A549 treated with Hydrocortisone at 1 μM for 4 hours (cell line): ENCODE results near the gene UAP1L1. TPM values are rescaled to one million over a fixed set of nuclear protein-coding genes. Genes with fewer than 3 reads are reported as not detected.

Experiments
- total RNA-seq: library from RNA; stranded (reverse); fragments of 200-300 nt; extraction: Qiagen RNA extraction; gene quantifications from 5 replicates; pipeline ENCODE4 v1.2.3, GENCODE V29; 2022

Gene UAP1L1
- 10.8 to 13.9 TPM (median 11.0 TPM) in 5 replicates for total RNA-seq

GRCh38 chr9:137077010-137077747 is at the start of gene UAP1L1:
TSS of gene UAP1L1 (plus strand) at chr9:137077517. CDS start at chr9:137077533, 16 bp downstream.

GRCh38 chr9:137031904-137032640 is 45.2 kb upstream of the UAP1L1 start, which contains the start of gene FUT7:
TSS of gene FUT7 (minus strand) at chr9:137032088. CDS start at chr9:137031991, 97 bp downstream.

GRCh38 chr9:137046088-137046787 is 31.1 kb upstream of the UAP1L1 start, which contains the start of gene NPDC1:
TSS of gene NPDC1 (minus strand) at chr9:137046177. CDS start at chr9:137045989, 188 bp downstream.

GRCh38 chr9:137053944-137054931 is 23.1 kb upstream of the UAP1L1 start, which contains the start of gene ENTPD2:
TSS of gene ENTPD2 (minus strand) at chr9:137054061. CDS start at chr9:137053997, 64 bp downstream.

GRCh38 chr9:137070201-137070905 is 7.0 kb upstream of the UAP1L1 start, which contains the start of gene SAPCD2:
TSS of gene SAPCD2 (minus strand) at chr9:137070557. CDS start at chr9:137070460, 97 bp downstream.

GRCh38 chr9:137086531-137087408 is 9.5 kb downstream of the UAP1L1 start, which contains the start of gene MAN1B1:
TSS of gene MAN1B1 (plus strand) at chr9:137086985. CDS start at chr9:137087000, 15 bp downstream.

GRCh38 chr9:137114613-137115393 is 37.5 kb downstream of the UAP1L1 start, which contains the start of gene DPP7:
TSS of gene DPP7 (minus strand) at chr9:137114733. CDS start at chr9:137114713, 20 bp downstream.

Other genes starting within 250 kb of the UAP1L1 start
- 3.4 to 4.3 TPM (median 4.0 TPM) in 5 replicates for gene AJM1, start 235.0 kb upstream of the UAP1L1 start, total RNA-seq
- 221 to 341 TPM (median 305 TPM) in 5 replicates for gene PHPT1, start 228.1 kb upstream of the UAP1L1 start, total RNA-seq
- 2.6 to 4.2 TPM (median 4.0 TPM) in 5 replicates for gene MAMDC4, start 225.2 kb upstream of the UAP1L1 start, total RNA-seq
- 387 to 521 TPM (median 446 TPM) in 5 replicates for gene EDF1, start 211.2 kb upstream of the UAP1L1 start, total RNA-seq
- 43.3 to 61.4 TPM (median 48.8 TPM) in 5 replicates for gene TRAF2, start 191.0 kb upstream of the UAP1L1 start, total RNA-seq
- 71.5 to 97.8 TPM (median 91.7 TPM) in 5 replicates for gene FBXW5, start 132.8 kb upstream of the UAP1L1 start, total RNA-seq
- 0.62 to 1.7 TPM (median 1.2 TPM) in 5 replicates for gene C8G, start 132.3 kb upstream of the UAP1L1 start, total RNA-seq
- 0.46 to 1.6 TPM (median 1.2 TPM) in 5 replicates for gene LCN12, start 125.2 kb upstream of the UAP1L1 start, total RNA-seq
- gene PTGDS, start 100.0 kb upstream of the UAP1L1 start, total RNA-seq, result 0.55 to 0.77 TPM (median 0.67 TPM) in 5 replicates
- 0.08 to 0.16 TPM (median 0.13 TPM) in 5 replicates for gene LCNL1, start 94.5 kb upstream of the UAP1L1 start, total RNA-seq
- 46.7 to 85.5 TPM (median 74.2 TPM) in 5 replicates for gene PAXX, start 85.1 kb upstream of the UAP1L1 start, total RNA-seq
- 2.3 to 5.7 TPM (median 4.6 TPM) in 5 replicates for gene CLIC3, start 80.9 kb upstream of the UAP1L1 start, total RNA-seq
- gene ABCA2, start 49.3 kb upstream of the UAP1L1 start, total RNA-seq, result 22.8 to 26.7 TPM (median 24.4 TPM) in 5 replicates
- gene FUT7, start 45.4 kb upstream of the UAP1L1 start, total RNA-seq, result 0.05 to 0.08 TPM (median 0.06 TPM) in 4 of 5 replicates, not detected in the other
- gene NPDC1, start 31.3 kb upstream of the UAP1L1 start, total RNA-seq, result 44.0 to 83.3 TPM (median 79.5 TPM) in 5 replicates
- 3.3 to 4.5 TPM (median 3.5 TPM) in 5 replicates for gene ENTPD2, start 23.5 kb upstream of the UAP1L1 start, total RNA-seq
- 17.6 to 24.7 TPM (median 21.7 TPM) in 5 replicates for gene SAPCD2, start 7.0 kb upstream of the UAP1L1 start, total RNA-seq
- gene MAN1B1, start 9.5 kb downstream of the UAP1L1 start, total RNA-seq, result 48.0 to 53.7 TPM (median 49.8 TPM) in 5 replicates
- 70.6 to 111 TPM (median 110 TPM) in 5 replicates for gene DPP7, start 37.2 kb downstream of the UAP1L1 start, total RNA-seq
- gene GRIN1, start 61.6 kb downstream of the UAP1L1 start, total RNA-seq, result 0.22 to 0.66 TPM (median 0.45 TPM) in 5 replicates
- 0.41 to 1.7 TPM (median 0.93 TPM) in 5 replicates for gene LRRC26, start 92.5 kb downstream of the UAP1L1 start, total RNA-seq
- gene TMEM210, start 94.5 kb downstream of the UAP1L1 start, total RNA-seq, result not detected in 5 replicates
- 26.9 to 35.9 TPM (median 31.9 TPM) in 5 replicates for gene ANAPC2, start 111.0 kb downstream of the UAP1L1 start, total RNA-seq
- gene SSNA1, start 111.2 kb downstream of the UAP1L1 start, total RNA-seq, result 92.8 to 153 TPM (median 142 TPM) in 5 replicates
- gene TPRN, start 123.2 kb downstream of the UAP1L1 start, total RNA-seq, result 9.2 to 11.6 TPM (median 10.2 TPM) in 5 replicates
- 35.3 to 45.9 TPM (median 45.0 TPM) in 5 replicates for gene TMEM203, start 128.1 kb downstream of the UAP1L1 start, total RNA-seq
- 14.8 to 16.5 TPM (median 15.2 TPM) in 5 replicates for gene NDOR1, start 128.2 kb downstream of the UAP1L1 start, total RNA-seq
- 1.2 to 1.9 TPM (median 1.7 TPM) in 5 replicates for gene RNF208, start 144.7 kb downstream of the UAP1L1 start, total RNA-seq
- gene CYSRT1, start 147.7 kb downstream of the UAP1L1 start, total RNA-seq, result 3.0 to 5.5 TPM (median 4.2 TPM) in 5 replicates
- gene RNF224, start 150.0 kb downstream of the UAP1L1 start, total RNA-seq, result 0.07 to 0.24 TPM (median 0.14 TPM) in 5 replicates
- gene SLC34A3, start 153.4 kb downstream of the UAP1L1 start, total RNA-seq, result 0.05 to 0.16 TPM (median 0.07 TPM) in 4 of 5 replicates, not detected in the other
- gene TUBB4B, start 163.8 kb downstream of the UAP1L1 start, total RNA-seq, result 681 to 782 TPM (median 752 TPM) in 5 replicates
- gene STPG3, start 173.8 kb downstream of the UAP1L1 start, total RNA-seq, result not detected in 5 replicates
- gene NELFB, start 177.8 kb downstream of the UAP1L1 start, total RNA-seq, result 52.4 to 60.5 TPM (median 56.8 TPM) in 5 replicates
- gene TOR4A, start 200.2 kb downstream of the UAP1L1 start, total RNA-seq, result 19.9 to 27.5 TPM (median 25.0 TPM) in 5 replicates
- gene NRARP, start 224.8 kb downstream of the UAP1L1 start, total RNA-seq, result 2.5 to 5.1 TPM (median 3.9 TPM) in 5 replicates